Measurements from ENCODE around the gene AK8.

AK8 gene

DNA sequence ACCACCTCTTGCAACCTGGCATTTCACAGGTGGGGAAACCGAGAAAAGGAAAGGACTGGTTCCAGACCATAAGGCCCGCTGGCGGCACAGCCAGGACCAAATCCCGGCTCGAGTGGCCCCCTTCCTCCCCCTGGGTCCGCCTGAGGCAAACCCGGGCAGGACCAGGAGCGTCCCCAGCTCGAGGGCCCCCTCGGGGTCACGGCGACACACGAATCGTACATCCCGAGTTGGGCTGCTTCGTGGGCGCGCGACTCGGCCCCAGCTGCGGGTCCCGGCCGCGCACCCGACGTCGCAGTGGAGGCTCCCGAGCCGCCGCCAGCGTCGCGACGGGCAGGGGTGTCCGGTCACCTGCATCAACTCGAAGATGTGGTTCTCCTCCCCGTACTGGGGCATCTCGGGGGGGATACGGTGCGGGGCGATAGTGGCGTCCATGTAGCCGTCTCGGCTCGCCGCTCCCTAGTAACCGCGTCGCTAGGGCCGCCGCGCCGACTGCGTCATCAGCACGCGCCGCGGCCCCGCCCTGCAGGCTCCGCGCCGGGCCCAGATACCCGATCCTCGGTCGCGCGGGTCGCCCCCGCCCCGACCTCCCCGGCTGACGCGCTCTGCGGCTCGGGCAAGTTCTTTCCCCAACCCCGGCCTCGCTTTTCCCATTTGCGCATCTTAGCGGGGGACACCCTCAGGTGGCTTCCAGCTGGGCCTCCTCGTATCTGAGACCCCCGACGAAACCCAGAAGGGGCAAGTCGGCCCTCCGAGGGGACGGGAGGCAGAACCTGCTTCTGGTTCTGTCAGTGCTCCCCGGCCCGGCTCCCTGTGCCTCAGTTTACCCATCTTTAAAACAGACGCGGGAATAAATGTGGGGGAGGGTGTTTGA, at the start of gene AK8:
TSS of gene AK8 (minus strand) at position 461 of the 871 bp plus-strand sequence. CDS start at position 432, 29 bp downstream.
- H3K4me3 ChIP-seq (ENCODE audit: low read length) = peak within 1 kb of the TSS; percentile 97
- no peaks in the 10 kb centered on the region for H3K27me3 ChIP-seq (ENCODE audit: low read depth, low read length)
- no peaks in the 10 kb centered on the region for H3K9me3 ChIP-seq (ENCODE audit: insufficient read depth, low read length)
- H2AFZ ChIP-seq (ENCODE audit: low read depth, low read length) = peak within 1 kb of the TSS; percentile 95
- H3K4me2 ChIP-seq (ENCODE audit: low read length) = peak within 1 kb of the TSS; percentile 65
- peaks cover 15% of the 10 kb centered on the region for H3K4me1 ChIP-seq (ENCODE audit: low read length)
- H3K79me2 ChIP-seq (ENCODE audit: low read length) = no peaks in the 10 kb centered on the region
- H3K27ac ChIP-seq (ENCODE audit: low read length) = peak within 1 kb of the TSS; percentile 25; the same call in 1 of the 2 replicates
- H4K20me1 ChIP-seq (ENCODE audit: insufficient read depth, low read length) = no peaks in the 10 kb centered on the region
- H3K36me3 ChIP-seq (replicated peaks; ENCODE audit: low read depth, low read length) = no peaks in the 10 kb centered on the region
- no peak for TF ChIP-seq EZH2phosphoT487 (IDR thresholded peaks at IDR 0.05; ENCODE audit: low read depth)
- no peak for TF ChIP-seq CTCF (IDR thresholded peaks at IDR 0.05; ENCODE audit: low read depth, low read length)
- H3K9ac ChIP-seq (ENCODE audit: low read length) = peak within 1 kb of the TSS; percentile 90

- no peak overlapping the region for H3K4me2 ChIP-seq (ENCODE audit: low read length)
- H3K36me3 ChIP-seq (replicated peaks; ENCODE audit: low read depth, low read length) = peaks cover 30% of the 10 kb centered on the region
- TF ChIP-seq EZH2phosphoT487 (IDR thresholded peaks at IDR 0.05; ENCODE audit: low read depth) (no peak), CTCF (IDR thresholded peaks at IDR 0.05; ENCODE audit: low read depth, low read length) (no peak)
- H3K9ac ChIP-seq (ENCODE audit: low read length) = no peak overlapping the region
- no peak overlapping the region for H3K27ac ChIP-seq (ENCODE audit: low read length)
- H3K27me3 ChIP-seq (ENCODE audit: low read depth, low read length) = no peaks in the 10 kb centered on the region
- no peaks in the 10 kb centered on the region for H4K20me1 ChIP-seq (ENCODE audit: insufficient read depth, low read length)
- no peak overlapping the region for H3K4me3 ChIP-seq (ENCODE audit: low read length)
- H3K4me1 ChIP-seq (ENCODE audit: low read length) = no peaks in the 10 kb centered on the region
- H3K79me2 ChIP-seq (ENCODE audit: low read length) = no peaks in the 10 kb centered on the region
- no peaks in the 10 kb centered on the region for H3K9me3 ChIP-seq (ENCODE audit: insufficient read depth, low read length)
- H2AFZ ChIP-seq (ENCODE audit: low read depth, low read length) = no peak overlapping the region
These were observed 49.6 kb upstream of the AK8 start for GRCh38 chr9:132927704-132928103.

GRCh38 chr9:132923346-132923902, 45.3 kb upstream of the AK8 start:
- H2AFZ ChIP-seq (ENCODE audit: low read depth, low read length) = no peak overlapping the region
- TF ChIP-seq EZH2phosphoT487 (IDR thresholded peaks at IDR 0.05; ENCODE audit: low read depth) = no peak
- H3K79me2 ChIP-seq (ENCODE audit: low read length) = no peaks in the 10 kb centered on the region
- no peak overlapping the region for H3K27ac ChIP-seq (ENCODE audit: low read length)
- peaks cover 49% of the 10 kb centered on the region for H3K36me3 ChIP-seq (replicated peaks; ENCODE audit: low read depth, low read length)
- H3K4me1 ChIP-seq (ENCODE audit: low read length) = no peaks in the 10 kb centered on the region
- no peak overlapping the region for H3K4me2 ChIP-seq (ENCODE audit: low read length)
- H3K27me3 ChIP-seq (ENCODE audit: low read depth, low read length) = no peaks in the 10 kb centered on the region
- no peaks in the 10 kb centered on the region for H4K20me1 ChIP-seq (ENCODE audit: insufficient read depth, low read length)
- H3K9ac ChIP-seq (ENCODE audit: low read length) = no peak overlapping the region
- no peak overlapping the region for H3K4me3 ChIP-seq (ENCODE audit: low read length)
- no peaks in the 10 kb centered on the region for H3K9me3 ChIP-seq (ENCODE audit: insufficient read depth, low read length)

DNA sequence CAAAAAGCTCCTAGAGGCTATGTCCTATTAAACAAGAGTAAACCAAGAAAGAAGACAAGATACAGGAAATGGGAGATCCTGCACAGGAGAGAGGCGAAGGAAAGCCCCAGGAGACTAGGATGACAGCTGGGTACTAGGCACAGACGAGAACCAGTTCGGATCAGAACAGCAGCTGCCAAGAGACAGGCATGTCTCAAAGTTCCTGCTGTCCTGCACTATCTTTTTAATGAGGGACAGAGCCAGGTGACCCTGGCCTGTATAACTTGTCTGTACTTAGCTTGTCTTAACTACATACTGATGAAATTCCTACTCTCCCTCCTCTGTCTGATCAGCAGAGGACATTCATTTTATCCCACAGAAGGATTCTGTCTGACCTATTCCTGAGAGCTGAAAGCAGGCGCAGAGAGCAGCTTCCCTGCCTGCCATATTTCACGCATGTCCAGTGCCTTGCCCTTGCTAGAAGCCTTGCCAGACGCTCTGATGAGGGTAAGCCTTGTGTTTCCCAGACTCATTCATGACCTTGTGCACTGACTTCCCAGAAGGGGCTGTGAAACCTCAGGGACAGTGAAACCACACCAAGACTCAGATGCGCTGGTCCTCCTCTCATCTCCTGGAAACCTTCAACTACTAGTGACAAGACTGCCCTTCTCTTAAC, 41.7 kb upstream of the AK8 start:
- no peaks in the 10 kb centered on the region for H3K27me3 ChIP-seq (ENCODE audit: low read depth, low read length)
- no peak for TF ChIP-seq EZH2phosphoT487 (IDR thresholded peaks at IDR 0.05; ENCODE audit: low read depth)
- no peak for TF ChIP-seq CTCF (IDR thresholded peaks at IDR 0.05; ENCODE audit: low read depth, low read length)
- peaks cover 31% of the 10 kb centered on the region for H3K36me3 ChIP-seq (replicated peaks; ENCODE audit: low read depth, low read length)
- H2AFZ ChIP-seq (ENCODE audit: low read depth, low read length) = no peak overlapping the region
- H3K4me3 ChIP-seq (ENCODE audit: low read length) = no peak overlapping the region
- H3K27ac ChIP-seq (ENCODE audit: low read length) = no peak overlapping the region
- H3K9ac ChIP-seq (ENCODE audit: low read length) = no peak overlapping the region
- H3K4me1 ChIP-seq (ENCODE audit: low read length) = no peaks in the 10 kb centered on the region
- no peaks in the 10 kb centered on the region for H3K79me2 ChIP-seq (ENCODE audit: low read length)
- H3K9me3 ChIP-seq (ENCODE audit: insufficient read depth, low read length) = no peaks in the 10 kb centered on the region
- H3K4me2 ChIP-seq (ENCODE audit: low read length) = no peak overlapping the region
- no peaks in the 10 kb centered on the region for H4K20me1 ChIP-seq (ENCODE audit: insufficient read depth, low read length)

Measured in OCI-LY3 (cell line).